Right lobe of liver (tissue), 6 donors: Measurements from ENCODE around the gene RUNDC3A. TPM values are rescaled to one million over a fixed set of nuclear protein-coding genes. Genes with fewer than 3 reads are reported as not detected.

ENCODE experiments used
- ATAC-seq, 4 donors: fragments of 200-7000 bp; cut with Tn5 transposase; one replicate each; pipeline ENCODE4 v1.9.1; 2020; ENCODE audit warnings: mild to moderate bottlenecking in 4 of 4, moderate library complexity in 4 of 4
- DNase-seq, 3 donors: peaks; one replicate each; pipeline ENCODE4 v3.0.0-alpha.2; 2020
- H3K27ac ChIP-seq, 3 donors: fragments of 200-600 bp; one replicate each; pipeline ENCODE4 v1.8.0; 2022
- H3K27me3 ChIP-seq, 2 donors: fragments of 200-600 bp; one replicate each; pipeline ENCODE4 v1.8.0; 2022
- H3K36me3 ChIP-seq, 4 donors: fragments of 200-600 bp; sonication (generic) in 1 of 4; one replicate each; pipeline versions ENCODE4 v1.5.1 to v1.8.0; 2017 to 2022; ENCODE audit warnings: control low read depth in 1 of 4
- H3K4me1 ChIP-seq, 4 donors: fragments of 200-600 bp; sonication (generic) in 1 of 4; one replicate each; pipeline versions ENCODE4 v1.5.1 to v1.8.0; 2017 to 2022; ENCODE audit warnings: control low read depth in 1 of 4
- H3K4me3 ChIP-seq, 3 donors: fragments of 200-600 bp; one replicate each; pipeline ENCODE4 v1.8.0; 2022
- H3K9me3 ChIP-seq, 4 donors: fragments of 200-600 bp; sonication (generic) in 1 of 4; one replicate each; pipeline versions ENCODE4 v1.5.1 to v1.8.0; 2017 to 2022; ENCODE audit warnings: control low read depth in 1 of 4
- POLR2A ChIP-seq: fragments of 450-650 bp; IDR thresholded peaks from one replicate; pipeline ENCODE4 v1.6.1; 2017; ENCODE audit warnings: antibody characterized with exemption, mild to moderate bottlenecking
- WGBS: methylation state at CpG from one replicate; pipeline ENCODE4 v1.1.6; 2018; ENCODE audit warnings: low coverage, low lambda C conversion rate; ENCODE audit not compliant: insufficient coverage; ENCODE audit errors: missing lambda C conversion rate; 5-methylcytosine and 5-hydroxymethylcytosine counted together
- intact Hi-C, 2 donors: fragments of 100-400 bp; cut with DNase I; formaldehyde crosslinking; loops; one replicate each; pipeline versions ENCODE4 v1.11.2 to v1.14.1; 2022
- total RNA-seq, 6 experiments: library from RNA; depleted of rRNA in 2 of 6; stranded (reverse); fragments of >200 nt in 2 of 6; fragmentation: NEBNext Ultra II Directional in 3 of 6; extraction: Animal tissue kit (Norgen Biotek cat#: 25700) in 3 of 6; gene quantifications; one replicate each; pipeline versions ENCODE4 v1.1.0 to v1.2.4, GENCODE V29; 2016 to 2023
- TF ChIP-seq, protein P1 (sequence below), 4 donors: fragments of 200-600 bp in 3 of 4; fragments of 450-650 bp in 1 of 4; IDR thresholded peaks; one replicate each; pipeline versions ENCODE4 v1.5.1 to v1.8.0; 2016 to 2022; ENCODE audit warnings: antibody characterized with exemption in 4 of 4, mild to moderate bottlenecking in 2 of 4
- donor health status: DM: no; HTN: yes; CAD: no.
- donor health status: DM: no; HTN: no; CAD: no.
- donor health status: DM: no; HTN: no; CAD: no.
- donor health status: DM: no; HTN: yes; CAD: no.
- donor health status: DM: no; HTN: yes; CAD: no.

The RUNDC3A gene
- total RNA-seq, 6 experiments from 2014 or later: 0.12 to 0.75 TPM; not detected in 4

DNA sequence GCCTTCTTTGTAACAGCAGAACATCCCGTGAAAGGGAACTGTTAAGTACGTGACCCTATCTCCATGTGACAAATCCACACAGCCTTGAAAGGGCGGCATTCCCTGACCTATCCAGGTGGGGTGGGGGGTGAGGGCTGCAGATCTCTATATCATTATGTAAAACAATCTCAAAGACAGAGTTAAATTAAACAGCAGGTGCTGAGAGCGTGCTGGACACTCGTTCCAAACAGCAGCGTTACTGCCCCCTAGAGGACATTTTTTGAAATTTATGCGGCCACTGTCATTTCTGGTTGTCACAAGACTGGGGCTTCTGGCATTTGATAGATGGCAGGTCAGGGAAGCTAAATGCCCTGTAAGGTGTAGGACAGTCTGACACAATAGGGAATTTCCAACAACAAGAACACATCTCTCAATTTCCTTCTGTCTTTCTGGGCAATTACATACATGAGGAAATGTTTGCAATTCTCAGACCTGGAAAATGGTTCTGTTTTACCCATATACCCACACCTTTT lies 22.9 kb downstream of the RUNDC3A start:
- H3K27me3 ChIP-seq: no peaks in the 10 kb centered on the region
- TF ChIP-seq, protein P1, sequence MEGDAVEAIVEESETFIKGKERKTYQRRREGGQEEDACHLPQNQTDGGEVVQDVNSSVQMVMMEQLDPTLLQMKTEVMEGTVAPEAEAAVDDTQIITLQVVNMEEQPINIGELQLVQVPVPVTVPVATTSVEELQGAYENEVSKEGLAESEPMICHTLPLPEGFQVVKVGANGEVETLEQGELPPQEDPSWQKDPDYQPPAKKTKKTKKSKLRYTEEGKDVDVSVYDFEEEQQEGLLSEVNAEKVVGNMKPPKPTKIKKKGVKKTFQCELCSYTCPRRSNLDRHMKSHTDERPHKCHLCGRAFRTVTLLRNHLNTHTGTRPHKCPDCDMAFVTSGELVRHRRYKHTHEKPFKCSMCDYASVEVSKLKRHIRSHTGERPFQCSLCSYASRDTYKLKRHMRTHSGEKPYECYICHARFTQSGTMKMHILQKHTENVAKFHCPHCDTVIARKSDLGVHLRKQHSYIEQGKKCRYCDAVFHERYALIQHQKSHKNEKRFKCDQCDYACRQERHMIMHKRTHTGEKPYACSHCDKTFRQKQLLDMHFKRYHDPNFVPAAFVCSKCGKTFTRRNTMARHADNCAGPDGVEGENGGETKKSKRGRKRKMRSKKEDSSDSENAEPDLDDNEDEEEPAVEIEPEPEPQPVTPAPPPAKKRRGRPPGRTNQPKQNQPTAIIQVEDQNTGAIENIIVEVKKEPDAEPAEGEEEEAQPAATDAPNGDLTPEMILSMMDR (IDR thresholded peaks at IDR 0.05): peak; percentile 79 to 88 (median 85)
- no peak for TF ChIP-seq POLR2A
- 2% methylated on average over 6 of the region's 7 CpGs for WGBS
- H3K4me1 ChIP-seq: peaks cover 0 to 7% (median 0%) of the 10 kb centered on the region in 4 donors
- intact Hi-C loops: no loop called here
- ATAC-seq: peak; percentile 50 to 60 (median 54)
- H3K27ac ChIP-seq: no peak overlapping the region
- H3K4me3 ChIP-seq: no peak overlapping the region
- peak in 1 of 3 donors; percentile 75 for DNase-seq
- H3K36me3 ChIP-seq: no peaks in the 10 kb centered on the region
- H3K9me3 ChIP-seq: no peaks in the 10 kb centered on the region

DNA sequence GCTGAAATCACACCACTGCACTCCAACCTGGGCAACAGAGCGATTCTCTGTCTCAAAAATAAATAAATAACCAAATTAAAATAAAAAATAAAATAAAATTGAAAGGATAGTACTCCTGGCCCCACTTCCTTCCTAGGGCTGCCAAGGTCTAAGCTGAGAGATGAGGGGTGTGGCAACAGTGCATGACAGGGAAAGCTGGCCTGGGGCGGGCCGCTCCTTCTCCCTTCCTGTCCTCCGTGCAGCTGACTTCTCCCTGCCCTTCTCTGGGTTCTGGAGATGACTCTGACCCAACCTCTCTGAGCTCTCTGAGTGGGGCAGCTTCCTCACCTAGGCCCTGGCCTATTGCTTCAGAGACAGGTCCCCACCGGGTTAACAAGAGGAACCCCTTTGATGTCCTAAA lies 25.0 kb downstream of the RUNDC3A start:
- intact Hi-C loops: no loop called here
- ATAC-seq: peak; percentile 43 to 59 (median 49)
- H3K27me3 ChIP-seq: no peaks in the 10 kb centered on the region
- no peaks in the 10 kb centered on the region for H3K9me3 ChIP-seq
- no peaks in the 10 kb centered on the region for H3K36me3 ChIP-seq
- WGBS: 59% methylated on average over 3 of the region's 5 CpGs
- no peak overlapping the region for H3K4me3 ChIP-seq
- H3K4me1 ChIP-seq: peaks cover 0 to 7% (median 0%) of the 10 kb centered on the region in 4 donors
- DNase-seq: no peak
- TF ChIP-seq, protein P1 (IDR thresholded peaks at IDR 0.05): no peak
- TF ChIP-seq POLR2A: no peak
- no peak overlapping the region for H3K27ac ChIP-seq

DNA sequence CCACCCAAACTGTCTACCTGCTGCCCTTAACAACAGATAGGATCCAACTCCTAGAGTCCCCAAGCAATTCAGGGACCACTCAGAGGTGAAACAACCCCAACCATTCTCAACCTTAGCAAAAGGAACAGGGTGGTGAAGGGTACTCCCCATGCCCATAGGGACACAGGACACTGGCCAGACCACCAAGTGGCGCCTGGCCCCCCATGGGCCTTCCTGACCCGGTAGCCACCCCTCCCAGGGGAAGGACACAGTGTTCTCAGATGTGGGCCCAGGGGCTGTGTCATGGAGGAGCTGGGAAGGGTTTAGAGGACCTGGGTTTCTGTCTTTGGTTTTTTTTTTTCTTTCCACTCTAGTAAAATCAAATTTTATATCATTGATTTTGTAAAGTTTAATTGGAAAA lies 25.9 kb downstream of the RUNDC3A start:
- H3K27ac ChIP-seq: no peak overlapping the region
- H3K4me3 ChIP-seq: no peak overlapping the region
- no peak for TF ChIP-seq POLR2A
- TF ChIP-seq, protein P1 (IDR thresholded peaks at IDR 0.05): no peak
- no peaks in the 10 kb centered on the region for H3K9me3 ChIP-seq
- WGBS: 44% methylated on average over 2 of the region's 2 CpGs
- no peaks in the 10 kb centered on the region for H3K27me3 ChIP-seq
- no peaks in the 10 kb centered on the region for H3K36me3 ChIP-seq
- ATAC-seq (no peak), DNase-seq (no peak)
- peaks cover 0 to 7% (median 0%) of the 10 kb centered on the region in 4 donors for H3K4me1 ChIP-seq
- intact Hi-C loops: no loop called here

DNA sequence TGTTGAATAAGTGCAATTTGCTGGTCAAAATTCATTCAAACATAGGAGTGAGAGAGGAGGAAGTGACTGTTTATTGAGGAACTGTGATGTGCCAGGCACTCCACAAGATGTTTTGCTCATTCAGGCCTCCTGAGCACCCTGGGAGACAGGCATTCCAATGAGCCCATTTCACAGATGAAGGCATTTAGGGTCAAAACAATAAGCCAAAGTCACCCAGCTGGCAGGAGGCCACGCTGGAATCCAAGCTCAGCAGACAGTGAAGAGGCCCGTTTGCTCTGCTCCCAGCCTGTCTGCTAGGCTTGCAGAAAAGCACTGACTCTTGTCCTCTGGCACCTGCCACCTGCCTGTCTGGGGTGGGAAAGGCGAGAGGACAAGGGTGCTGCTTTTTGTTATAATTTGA lies 26.3 kb downstream of the RUNDC3A start:
- peaks cover 0 to 7% (median 0%) of the 10 kb centered on the region in 4 donors for H3K4me1 ChIP-seq
- no peak for TF ChIP-seq POLR2A
- TF ChIP-seq, protein P1 (IDR thresholded peaks at IDR 0.05): no peak
- DNase-seq (no peak), ATAC-seq (peak in 1 of 4 donors; percentile 19)
- H3K27ac ChIP-seq: no peak overlapping the region
- intact Hi-C loops: no loop called here
- H3K27me3 ChIP-seq: no peaks in the 10 kb centered on the region
- no peak overlapping the region for H3K4me3 ChIP-seq
- H3K36me3 ChIP-seq: no peaks in the 10 kb centered on the region
- H3K9me3 ChIP-seq: no peaks in the 10 kb centered on the region
- 33% methylated on average over 1 of the region's 3 CpGs for WGBS
